KMS-11 (cell line): ENCODE measurements around the gene MARK4.
"Not testable (repeated sequence)": the region's sequence is repeated elsewhere in the genome, so short reads cannot be mapped to it uniquely, and the experiment has no call there.

ENCODE experiments used
- H2AFZ ChIP-seq: fragments of 200-600 bp; sonication (generic); 2 replicates; pipeline ENCODE4 v1.6.1; 2016; ENCODE audit warnings: antibody characterized with exemption, mixed run types, low read depth
- H3K27ac ChIP-seq: fragments of 200-600 bp; sonication (generic); 2 replicates; pipeline ENCODE4 v1.6.1; 2016; ENCODE audit warnings: mild to moderate bottlenecking, mixed run types
- H3K27me3 ChIP-seq: fragments of 200-600 bp; sonication (generic); 2 replicates; pipeline ENCODE4 v1.6.1; 2017; ENCODE audit warnings: mild to moderate bottlenecking, low read depth, mixed run types, moderate library complexity; ENCODE audit not compliant: insufficient read depth
- H3K36me3 ChIP-seq: fragments of 200-600 bp; sonication (generic); 2 replicates; pipeline ENCODE4 v1.6.1; 2017; ENCODE audit warnings: mild to moderate bottlenecking, mixed run types; ENCODE audit not compliant: insufficient read depth
- H3K4me1 ChIP-seq: fragments of 200-600 bp; sonication (generic); 2 replicates; pipeline ENCODE4 v1.6.1; 2016; ENCODE audit warnings: mild to moderate bottlenecking, low read depth, mixed run types; ENCODE audit not compliant: poor library complexity, severe bottlenecking
- H3K4me2 ChIP-seq: fragments of 200-600 bp; sonication (generic); 2 replicates; pipeline ENCODE4 v1.7.0; 2016; ENCODE audit warnings: mild to moderate bottlenecking, mixed run types
- H3K4me3 ChIP-seq: fragments of 200-600 bp; sonication (generic); IDR thresholded peaks from 2 replicates; pipeline ENCODE4 v1.6.1; 2017; ENCODE audit warnings: low read depth, low read length, mixed read lengths; ENCODE audit not compliant: insufficient read depth
- H3K79me2 ChIP-seq: fragments of 200-600 bp; sonication (generic); 2 replicates; pipeline ENCODE4 v1.6.1; 2016; ENCODE audit warnings: low read depth, mixed run types; ENCODE audit not compliant: insufficient read depth
- H3K9ac ChIP-seq: fragments of 200-600 bp; sonication (generic); 2 replicates; pipeline ENCODE4 v1.6.1; 2016; ENCODE audit warnings: mild to moderate bottlenecking, mixed run types
- H4K20me1 ChIP-seq: fragments of 200-600 bp; sonication (generic); 2 replicates; pipeline ENCODE4 v1.6.1; 2016; ENCODE audit warnings: mild to moderate bottlenecking, mixed run types; ENCODE audit not compliant: insufficient read depth
- CTCF ChIP-seq: fragments of 200-600 bp; sonication (generic); conservative IDR thresholded peaks from 2 replicates; pipeline ENCODE4 v1.6.1; 2017; ENCODE audit warnings: low read depth, mild to moderate bottlenecking, antibody characterized with exemption, low read length, moderate library complexity, mixed read lengths

The MARK4 gene

GRCh38 chr19:45262570-45262969, 11.5 kb downstream of the MARK4 start:
- no peaks in the 10 kb centered on the region for H4K20me1 ChIP-seq
- no peak overlapping the region for H3K27ac ChIP-seq
- H3K36me3 ChIP-seq: no peaks in the 10 kb centered on the region
- TF ChIP-seq CTCF: no peak
- H3K4me3 ChIP-seq: no peak overlapping the region
- no peaks in the 10 kb centered on the region for H3K27me3 ChIP-seq
- no peak overlapping the region for H3K4me2 ChIP-seq
- H2AFZ ChIP-seq: no peak overlapping the region
- no peak overlapping the region for H3K9ac ChIP-seq
- peaks cover 4% of the 10 kb centered on the region for H3K4me1 ChIP-seq
- H3K79me2 ChIP-seq: no peaks in the 10 kb centered on the region

GRCh38 chr19:45263013-45263412, 11.9 kb downstream of the MARK4 start:
- H3K4me2 ChIP-seq: no peak overlapping the region
- H3K4me3 ChIP-seq: no peak overlapping the region
- no peaks in the 10 kb centered on the region for H3K27me3 ChIP-seq
- no peaks in the 10 kb centered on the region for H3K79me2 ChIP-seq
- no peak for TF ChIP-seq CTCF
- peaks cover 4% of the 10 kb centered on the region for H3K4me1 ChIP-seq
- H4K20me1 ChIP-seq: no peaks in the 10 kb centered on the region
- H3K36me3 ChIP-seq: no peaks in the 10 kb centered on the region
- no peak overlapping the region for H3K9ac ChIP-seq
- no peak overlapping the region for H2AFZ ChIP-seq
- no peak overlapping the region for H3K27ac ChIP-seq

GRCh38 chr19:45264781-45265317, 13.8 kb downstream of the MARK4 start:
- no peaks in the 10 kb centered on the region for H4K20me1 ChIP-seq
- H3K79me2 ChIP-seq: no peaks in the 10 kb centered on the region
- TF ChIP-seq CTCF: no peak
- no peaks in the 10 kb centered on the region for H3K36me3 ChIP-seq
- no peaks in the 10 kb centered on the region for H3K27me3 ChIP-seq
- H3K9ac ChIP-seq: no peak overlapping the region
- H3K4me1 ChIP-seq: peaks cover 4% of the 10 kb centered on the region
- no peak overlapping the region for H3K4me2 ChIP-seq
- H3K4me3 ChIP-seq: no peak overlapping the region
- H2AFZ ChIP-seq: no peak overlapping the region
- H3K27ac ChIP-seq: no peak overlapping the region

- Histone ChIP-seq H3K27me3 (no peaks in the 10 kb centered on the region), H3K4me3 (no peak overlapping the region), H3K9ac (no peak overlapping the region), H3K4me1 (peaks cover 4% of the 10 kb centered on the region), H3K27ac (no peak overlapping the region), H3K79me2 (no peaks in the 10 kb centered on the region), H3K4me2 (no peak overlapping the region), H2AFZ (no peak overlapping the region), H4K20me1 (no peaks in the 10 kb centered on the region), H3K36me3 (no peaks in the 10 kb centered on the region)
- no peak for TF ChIP-seq CTCF
Measured at GRCh38 chr19:45265375-45265774, 14.3 kb downstream of the MARK4 start.

- no peaks in the 10 kb centered on the region for H3K79me2 ChIP-seq
- no peak overlapping the region for H3K4me3 ChIP-seq
- no peak overlapping the region for H3K4me2 ChIP-seq
- no peak overlapping the region for H2AFZ ChIP-seq
- no peaks in the 10 kb centered on the region for H4K20me1 ChIP-seq
- TF ChIP-seq CTCF: no peak
- peaks cover 4% of the 10 kb centered on the region for H3K4me1 ChIP-seq
- no peak overlapping the region for H3K27ac ChIP-seq
- H3K36me3 ChIP-seq: no peaks in the 10 kb centered on the region
- H3K27me3 ChIP-seq: no peaks in the 10 kb centered on the region
- H3K9ac ChIP-seq: no peak overlapping the region
Measured at GRCh38 chr19:45267296-45267695, 16.2 kb downstream of the MARK4 start.

GRCh38 chr19:45269939-45270338, 18.9 kb downstream of the MARK4 start:
- not testable (repeated sequence) for H3K27ac ChIP-seq, H3K9ac ChIP-seq, H3K36me3 ChIP-seq, H3K4me3 ChIP-seq, H3K79me2 ChIP-seq, H3K4me1 ChIP-seq, H3K4me2 ChIP-seq, H2AFZ ChIP-seq, H3K27me3 ChIP-seq, H4K20me1 ChIP-seq
